Naive thymus-derived CD4-positive, alpha-beta T cell (primary cell): ENCODE data around the gene SPON1. TPM values are rescaled to one million over a fixed set of nuclear protein-coding genes. Genes with fewer than 3 reads are reported as not detected.
"Not testable (repeated sequence)": the region's sequence is repeated elsewhere in the genome, so short reads cannot be mapped to it uniquely, and the experiment has no call there.

Experiments
- ATAC-seq: fragments of 150-1000 bp; cut with Tn5 transposase; 2 replicates; pipeline ENCODE4 v1.10.0; 2021; ENCODE audit warnings: mild to moderate bottlenecking, moderate library complexity
- CTCF ChIA-PET: fragments of 350-600 bp; sonication (Branson Sonifier 250); formaldehyde crosslinking; loops from one replicate; lab custom pipeline; 2021; ENCODE audit warnings: antibody characterized with exemption; lab: Charles Lee
- POLR2A ChIA-PET: fragments of 350-600 bp; sonication (Branson Sonifier 250); formaldehyde crosslinking; loops from one replicate; lab custom pipeline; 2021; ENCODE audit warnings: antibody characterized with exemption, inconsistent platforms; lab: Charles Lee
- DNase-seq, 9 donors: peaks; one replicate each; pipeline versions ENCODE4 v3.0.0 to v3.0.0-alpha.2; 2020 to 2022; ENCODE audit warnings: mixed read lengths in 1 of 9
- H3K27ac ChIP-seq: one replicate; pipeline ENCODE4 v1.7.0; 2013; ENCODE audit warnings: mild to moderate bottlenecking, low read depth, low read length, moderate library complexity
- H3K27me3 ChIP-seq, 2 donors: one replicate each; pipeline ENCODE4 v1.7.0; 2013; ENCODE audit warnings: low read length in 2 of 2, mild to moderate bottlenecking in 2 of 2, moderate library complexity in 2 of 2; ENCODE audit not compliant: control insufficient read depth in 2 of 2, insufficient read depth in 2 of 2
- H3K36me3 ChIP-seq, 3 experiments: 1 replicate in 2 of 3; 2 replicates in 1 of 3; pipeline ENCODE4 v1.7.0; 2013; ENCODE audit warnings: low read length in 3 of 3, mild to moderate bottlenecking in 3 of 3, moderate library complexity in 1 of 3; ENCODE audit not compliant: insufficient read depth in 3 of 3, control insufficient read depth in 2 of 3
- H3K4me1 ChIP-seq, 2 donors: one replicate each; pipeline ENCODE4 v1.7.0; 2013; ENCODE audit warnings: low read length in 2 of 2, mild to moderate bottlenecking in 2 of 2, moderate library complexity in 1 of 2; ENCODE audit not compliant: control insufficient read depth in 2 of 2, insufficient read depth in 2 of 2
- H3K4me3 ChIP-seq: 2 replicates; pipeline ENCODE4 v1.7.0; 2013; ENCODE audit warnings: mild to moderate bottlenecking, low read length
- H3K9me3 ChIP-seq, 3 experiments: 1 replicate in 2 of 3; 2 replicates in 1 of 3; pipeline ENCODE4 v1.7.0; 2013; ENCODE audit warnings: low read length in 3 of 3; ENCODE audit not compliant: control insufficient read depth in 2 of 3
- H3K27ac Mint-ChIP-seq, 9 donors: one replicate each; pipeline ENCODE4 v1.8.0; 2020 to 2022; ENCODE audit warnings: mixed read lengths in 9 of 9, mild to moderate bottlenecking in 8 of 9, moderate library complexity in 5 of 9, inconsistent platforms in 2 of 9
- H3K27me3 Mint-ChIP-seq, 5 donors: one replicate each; pipeline ENCODE4 v1.8.0; 2021 to 2022; ENCODE audit warnings: mixed read lengths in 5 of 5, mild to moderate bottlenecking in 1 of 5
- H3K36me3 Mint-ChIP-seq, 5 donors: one replicate each; pipeline ENCODE4 v1.8.0; 2020 to 2022; ENCODE audit warnings: mixed read lengths in 5 of 5, mild to moderate bottlenecking in 3 of 5, inconsistent platforms in 1 of 5
- H3K4me1 Mint-ChIP-seq, 7 donors: one replicate each; pipeline ENCODE4 v1.8.0; 2020 to 2022; ENCODE audit warnings: mixed read lengths in 7 of 7, mild to moderate bottlenecking in 3 of 7, inconsistent platforms in 1 of 7
- H3K4me3 Mint-ChIP-seq, 10 donors: one replicate each; pipeline ENCODE4 v1.8.0; 2020 to 2022; ENCODE audit warnings: mild to moderate bottlenecking in 10 of 10, mixed read lengths in 10 of 10, moderate library complexity in 6 of 10, inconsistent platforms in 2 of 10
- H3K9me3 Mint-ChIP-seq, 11 donors: one replicate each; pipeline ENCODE4 v1.8.0; 2020 to 2022; ENCODE audit warnings: mixed read lengths in 11 of 11, mild to moderate bottlenecking in 4 of 11, inconsistent platforms in 1 of 11, moderate library complexity in 1 of 11
- intact Hi-C, 2 donors: fragments of 100-400 bp; cut with micrococcal nuclease; formaldehyde crosslinking; loops; one replicate each; pipeline ENCODE4 v1.15.1; 2023
- polyA plus RNA-seq, 2 donors: library from polyadenylated mRNA; unstranded; fragments of 300-500 nt; fragmentation: Illumina TruSeq; gene quantifications; one replicate each; pipeline ENCODE4 v1.2.3, GENCODE V29; 2021
- total RNA-seq, 6 experiments: library from RNA in 5 of 6; stranded (reverse) in 5 of 6; gene quantifications; 1 replicate in 5 of 6; 2 replicates in 1 of 6; pipeline ENCODE4 v1.2.3 and lab custom pipeline; 2021 to 2026

Gene SPON1
- total and polyA plus RNA-seq, 7 experiments from 2014 or later = 0.35 to 20.8 (median 1.6) TPM

GRCh38 chr11:14088861-14089260 lies 126.3 kb downstream of the SPON1 start:
- H3K27ac ChIP-seq, CTCF ChIA-PET, H3K9me3 ChIP-seq, DNase-seq, H3K36me3 ChIP-seq, ATAC-seq, H3K27me3 ChIP-seq, H3K4me3 ChIP-seq: not testable (repeated sequence)
- POLR2A ChIA-PET = interaction anchor here (1.8 kb wide), 1 partner anchor 14 kb away, joined by 6 read pairs; no protein-coding TSS in a partner anchor
- H3K4me1 ChIP-seq = peaks cover 0 to 10% of the 10 kb centered on the region in 2 donors
- Mint-ChIP-seq H3K4me3 (peak overlapping the region in 4 of 10 donors; percentile 3 to 53 (median 42)), H3K4me1 (peaks cover 8 to 43% (median 19%) of the 10 kb centered on the region in 7 donors), H3K36me3 (peaks cover 0 to 23% (median 5%) of the 10 kb centered on the region in 5 donors), H3K9me3 (peaks cover 0 to 30% (median 7%) of the 10 kb centered on the region in 11 donors), H3K27ac (peak overlapping the region in 4 of 9 donors; percentile 0 to 23 (median 12)), H3K27me3 (peaks cover 0 to 45% (median 0%) of the 10 kb centered on the region in 5 donors)
- intact Hi-C loops = loop anchor here in 1 of 2 donors (2.0 kb wide), 1 partner anchor 14 kb away; no protein-coding TSS in a partner anchor

- H3K4me1 Mint-ChIP-seq = peaks cover 8 to 43% (median 19%) of the 10 kb centered on the region in 7 donors
- POLR2A ChIA-PET = interaction anchor here (0.6 to 1.8 kb wide), 3 partner anchors 9 to 232 kb away, joined by 3 to 6 read pairs (median 3); no protein-coding TSS in a partner anchor
- H3K4me3 Mint-ChIP-seq = peak overlapping the region in 8 of 10 donors; percentile 7 to 79 (median 74)
- CTCF ChIA-PET = no interaction called here
- DNase-seq (no peak), ATAC-seq (no peak)
- H3K27me3 ChIP-seq = no peaks in the 10 kb centered on the region
- peaks cover 0 to 42% (median 0%) of the 10 kb centered on the region in 5 donors for H3K27me3 Mint-ChIP-seq
- peak overlapping the region in 7 of 9 donors; percentile 26 to 90 (median 53) for H3K27ac Mint-ChIP-seq
- peaks cover 0 to 25% (median 4%) of the 10 kb centered on the region in 11 donors for H3K9me3 Mint-ChIP-seq
- H3K36me3 Mint-ChIP-seq = peaks cover 0 to 23% (median 5%) of the 10 kb centered on the region in 5 donors
- H3K4me1 ChIP-seq = peaks cover 0 to 10% of the 10 kb centered on the region in 2 donors
- no peaks in the 10 kb centered on the region for H3K9me3 ChIP-seq
- no peak overlapping the region for H3K27ac ChIP-seq
- no peak overlapping the region for H3K4me3 ChIP-seq
- no peaks in the 10 kb centered on the region for H3K36me3 ChIP-seq
- intact Hi-C loops = loop anchor here in 1 of 2 donors (2.0 kb wide), 1 partner anchor 15 kb away; no protein-coding TSS in a partner anchor
Observed at GRCh38 chr11:14089690-14090462, 127.4 kb downstream of the SPON1 start.

GRCh38 chr11:14090631-14091030 lies 128.1 kb downstream of the SPON1 start:
- peaks cover 8 to 43% (median 19%) of the 10 kb centered on the region in 7 donors for H3K4me1 Mint-ChIP-seq
- intact Hi-C loops, H3K27me3 ChIP-seq, H3K4me3 ChIP-seq, ATAC-seq, H3K27ac ChIP-seq, CTCF ChIA-PET, H3K9me3 ChIP-seq, H3K36me3 ChIP-seq: not testable (repeated sequence)
- H3K36me3 Mint-ChIP-seq = peaks cover 0 to 23% (median 3%) of the 10 kb centered on the region in 5 donors
- peak in 2 of 9 donors; percentile 8 to 10 for DNase-seq
- POLR2A ChIA-PET = interaction anchor here (1.8 kb wide), 1 partner anchor 16 kb away, joined by 6 read pairs; no protein-coding TSS in a partner anchor
- peak overlapping the region in 7 of 9 donors; percentile 26 to 90 (median 49) for H3K27ac Mint-ChIP-seq
- peak overlapping the region in 9 of 10 donors; percentile 7 to 79 (median 73) for H3K4me3 Mint-ChIP-seq
- peaks cover 0 to 10% of the 10 kb centered on the region in 2 donors for H3K4me1 ChIP-seq
- H3K27me3 Mint-ChIP-seq = peaks cover 0 to 35% (median 0%) of the 10 kb centered on the region in 5 donors
- H3K9me3 Mint-ChIP-seq = peaks cover 0 to 18% (median under 1%) of the 10 kb centered on the region in 11 donors

GRCh38 chr11:14093065-14093464 lies 130.5 kb downstream of the SPON1 start:
- H3K27ac ChIP-seq = no peak overlapping the region
- peaks cover 0 to 8% (median 0%) of the 10 kb centered on the region in 11 donors for H3K9me3 Mint-ChIP-seq
- H3K9me3 ChIP-seq = no peaks in the 10 kb centered on the region
- H3K4me1 ChIP-seq = peaks cover 0 to 10% of the 10 kb centered on the region in 2 donors
- POLR2A ChIA-PET = no interaction called here
- no peak overlapping the region for H3K4me3 Mint-ChIP-seq
- CTCF ChIA-PET = interaction anchor here (1.1 kb wide), 1 partner anchor 130 kb away, joined by 3 read pairs; no protein-coding TSS in a partner anchor
- intact Hi-C loops = no loop called here
- no peak for ATAC-seq
- no peaks in the 10 kb centered on the region for H3K27me3 ChIP-seq
- H3K27me3 Mint-ChIP-seq = peaks cover 0 to 15% (median 0%) of the 10 kb centered on the region in 5 donors
- H3K36me3 Mint-ChIP-seq = peaks cover 0 to 10% (median 0%) of the 10 kb centered on the region in 5 donors
- H3K36me3 ChIP-seq = no peaks in the 10 kb centered on the region
- DNase-seq = no peak
- peaks cover 6 to 35% (median 19%) of the 10 kb centered on the region in 7 donors for H3K4me1 Mint-ChIP-seq
- no peak overlapping the region for H3K4me3 ChIP-seq
- peak overlapping the region in 1 of 9 donors; percentile 77 for H3K27ac Mint-ChIP-seq

- Mint-ChIP-seq H3K36me3 (peaks cover 0 to 3% (median 0%) of the 10 kb centered on the region in 5 donors), H3K9me3 (no peaks in the 10 kb centered on the region), H3K27me3 (peaks cover 0 to 6% (median 0%) of the 10 kb centered on the region in 5 donors), H3K4me3 (no peak overlapping the region), H3K27ac (peak overlapping the region in 1 of 9 donors; percentile 56), H3K4me1 (peaks cover 0 to 24% (median 10%) of the 10 kb centered on the region in 7 donors)
- Histone ChIP-seq H3K4me1 (peaks cover 0 to 6% of the 10 kb centered on the region in 2 donors), H3K27ac (no peak overlapping the region), H3K4me3 (no peak overlapping the region), H3K9me3 (no peaks in the 10 kb centered on the region), H3K36me3 (no peaks in the 10 kb centered on the region), H3K27me3 (no peaks in the 10 kb centered on the region)
- DNase-seq = no peak
- no peak for ATAC-seq
- POLR2A ChIA-PET = no interaction called here
- intact Hi-C loops = no loop called here
- CTCF ChIA-PET = no interaction called here
Observed at GRCh38 chr11:14094481-14095037, 132.0 kb downstream of the SPON1 start.

- Histone ChIP-seq H3K4me1 (no peaks in the 10 kb centered on the region), H3K9me3 (no peaks in the 10 kb centered on the region), H3K27me3 (no peaks in the 10 kb centered on the region), H3K36me3 (no peaks in the 10 kb centered on the region), H3K4me3 (no peak overlapping the region), H3K27ac (no peak overlapping the region)
- H3K4me1 Mint-ChIP-seq = peaks cover 0 to 11% (median 2%) of the 10 kb centered on the region in 7 donors
- no peaks in the 10 kb centered on the region for H3K36me3 Mint-ChIP-seq
- CTCF ChIA-PET = no interaction called here
- ATAC-seq (no peak), DNase-seq (no peak)
- H3K27ac Mint-ChIP-seq = no peak overlapping the region
- intact Hi-C loops = no loop called here
- POLR2A ChIA-PET = no interaction called here
- H3K4me3 Mint-ChIP-seq = no peak overlapping the region
- H3K9me3 Mint-ChIP-seq = no peaks in the 10 kb centered on the region
- peaks cover 0 to 6% (median 0%) of the 10 kb centered on the region in 5 donors for H3K27me3 Mint-ChIP-seq
Observed at GRCh38 chr11:14095882-14096281, 133.4 kb downstream of the SPON1 start.
